Vagina (tissue), 2 donors: ENCODE measurements around the gene MDP1. TPM values are rescaled to one million over a fixed set of nuclear protein-coding genes. Genes with fewer than 3 reads are reported as not detected.
"Not testable (repeated sequence)": the region's sequence is repeated elsewhere in the genome, so short reads cannot be mapped to it uniquely, and the experiment has no call there.

Experiments used
- DNase-seq, 2 donors: peaks; one replicate each; pipeline ENCODE4 v3.0.0-alpha.2; 2017; ENCODE audit errors: extremely low spot score in 2 of 2
- H3K27ac ChIP-seq: fragments of 200-600 bp; sonication (generic); one replicate; pipeline ENCODE4 v1.5.1; 2019
- H3K27me3 ChIP-seq: fragments of 200-600 bp; sonication (generic); one replicate; pipeline ENCODE4 v1.5.1; 2019
- H3K36me3 ChIP-seq, 2 donors: fragments of 200-600 bp; sonication (generic); one replicate each; pipeline ENCODE4 v1.5.1; 2017 to 2019
- H3K4me1 ChIP-seq: fragments of 200-600 bp; sonication (generic); one replicate; pipeline ENCODE4 v1.5.1; 2019
- H3K4me3 ChIP-seq, 2 donors: fragments of 200-600 bp; sonication (generic); 1 replicate in 1 of 2; 2 replicates in 1 of 2; pipeline ENCODE4 v1.5.1; 2016 to 2019
- H3K9me3 ChIP-seq: fragments of 200-600 bp; sonication (generic); one replicate; pipeline ENCODE4 v1.5.1; 2019
- POLR2A ChIP-seq, 2 donors: fragments of 450-650 bp; IDR thresholded peaks; one replicate each; pipeline ENCODE4 v1.6.1; 2017; ENCODE audit warnings: antibody characterized with exemption in 2 of 2, mild to moderate bottlenecking in 2 of 2, moderate library complexity in 2 of 2
- POLR2AphosphoS5 ChIP-seq, 2 donors: sonication (generic); formaldehyde crosslinking; IDR thresholded peaks; one replicate each; pipeline ENCODE4 v1.9.0; 2017; ENCODE audit warnings: antibody characterized with exemption in 2 of 2, mild to moderate bottlenecking in 2 of 2, low read depth in 1 of 2; ENCODE audit not compliant: insufficient read depth in 1 of 2
- intact Hi-C: fragments of 100-400 bp; cut with DNase I; formaldehyde crosslinking; loops from one replicate; pipeline ENCODE4 v1.15.1; 2023
- total RNA-seq: library from RNA; depleted of rRNA; stranded (reverse); fragments of >200 nt; gene quantifications from one replicate; pipeline ENCODE4 v1.2.3, GENCODE V29; 2016
- TF ChIP-seq, protein P1 (sequence below), 3 experiments: fragments of 450-650 bp in 2 of 3; fragments of 200-600 bp in 1 of 3; sonication (generic) in 1 of 3; IDR thresholded peaks; one replicate each; pipeline ENCODE4 v1.5.1; 2017 to 2019; ENCODE audit warnings: antibody characterized with exemption in 3 of 3, mild to moderate bottlenecking in 2 of 3, moderate library complexity in 2 of 3

MDP1 gene
- total RNA-seq, 1 donor from 2014 or later = 32.7 TPM

DNA sequence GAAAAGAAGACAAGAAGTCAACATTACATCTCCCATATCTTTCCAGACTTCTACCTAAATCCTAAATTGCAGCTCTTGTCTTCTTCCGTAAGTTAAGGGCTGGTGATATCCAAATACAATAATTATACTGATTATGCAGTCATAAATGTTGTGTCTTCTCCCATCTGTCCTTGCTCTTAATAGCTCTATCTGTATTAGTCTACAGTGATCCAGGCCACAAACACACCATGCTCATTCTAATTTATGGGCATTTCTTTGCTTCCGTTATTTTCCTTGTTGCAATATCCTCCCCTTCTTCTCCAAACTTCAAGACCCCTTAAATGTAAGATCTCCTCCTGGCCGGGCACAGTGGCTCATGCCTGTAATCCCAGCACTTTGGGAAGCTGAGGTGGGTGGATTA, 3.7 kb upstream of the MDP1 start:
- Histone ChIP-seq H3K4me3 (no peak overlapping the region), H3K27me3 (no peaks in the 10 kb centered on the region), H3K36me3 (no peaks in the 10 kb centered on the region), H3K27ac (no peak overlapping the region), H3K9me3 (no peaks in the 10 kb centered on the region), H3K4me1 (peaks cover 14% of the 10 kb centered on the region)
- no peak for DNase-seq
- no peak for TF ChIP-seq POLR2A (IDR thresholded peaks at IDR 0.05)
- TF ChIP-seq, protein P1, sequence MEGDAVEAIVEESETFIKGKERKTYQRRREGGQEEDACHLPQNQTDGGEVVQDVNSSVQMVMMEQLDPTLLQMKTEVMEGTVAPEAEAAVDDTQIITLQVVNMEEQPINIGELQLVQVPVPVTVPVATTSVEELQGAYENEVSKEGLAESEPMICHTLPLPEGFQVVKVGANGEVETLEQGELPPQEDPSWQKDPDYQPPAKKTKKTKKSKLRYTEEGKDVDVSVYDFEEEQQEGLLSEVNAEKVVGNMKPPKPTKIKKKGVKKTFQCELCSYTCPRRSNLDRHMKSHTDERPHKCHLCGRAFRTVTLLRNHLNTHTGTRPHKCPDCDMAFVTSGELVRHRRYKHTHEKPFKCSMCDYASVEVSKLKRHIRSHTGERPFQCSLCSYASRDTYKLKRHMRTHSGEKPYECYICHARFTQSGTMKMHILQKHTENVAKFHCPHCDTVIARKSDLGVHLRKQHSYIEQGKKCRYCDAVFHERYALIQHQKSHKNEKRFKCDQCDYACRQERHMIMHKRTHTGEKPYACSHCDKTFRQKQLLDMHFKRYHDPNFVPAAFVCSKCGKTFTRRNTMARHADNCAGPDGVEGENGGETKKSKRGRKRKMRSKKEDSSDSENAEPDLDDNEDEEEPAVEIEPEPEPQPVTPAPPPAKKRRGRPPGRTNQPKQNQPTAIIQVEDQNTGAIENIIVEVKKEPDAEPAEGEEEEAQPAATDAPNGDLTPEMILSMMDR (IDR thresholded peaks at IDR 0.05) = no peak
- no peak for TF ChIP-seq POLR2AphosphoS5 (IDR thresholded peaks at IDR 0.05; ENCODE audit: insufficient read depth in 1 of 2, low read depth in 1 of 2)
- intact Hi-C loops = no loop called here

DNA sequence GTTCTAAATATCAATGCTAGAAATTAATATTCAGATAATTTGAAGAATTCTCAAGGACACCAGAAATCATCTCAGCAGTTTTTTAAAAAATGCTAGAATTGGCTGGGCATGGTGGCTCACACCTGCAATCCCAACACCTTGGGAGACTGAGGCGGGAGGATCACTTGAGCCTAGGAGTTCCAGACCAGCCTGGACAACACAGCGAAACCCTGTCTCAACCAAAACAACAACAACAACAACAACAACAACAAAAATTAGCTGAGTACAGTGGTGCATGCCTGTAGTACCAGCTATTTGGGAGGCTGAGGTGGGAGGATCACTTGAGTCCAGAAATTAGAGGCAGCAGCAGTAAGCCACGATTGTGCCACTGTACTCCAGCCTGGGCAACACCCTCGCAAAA, 3.2 kb upstream of the MDP1 start:
- TF ChIP-seq POLR2A (IDR thresholded peaks at IDR 0.05) = no peak
- TF ChIP-seq POLR2AphosphoS5 (IDR thresholded peaks at IDR 0.05; ENCODE audit: insufficient read depth in 1 of 2, low read depth in 1 of 2) = no peak
- TF ChIP-seq, protein P1 (IDR thresholded peaks at IDR 0.05) = no peak
- Histone ChIP-seq H3K4me1 (peaks cover 19% of the 10 kb centered on the region), H3K36me3 (no peaks in the 10 kb centered on the region), H3K27me3 (no peaks in the 10 kb centered on the region), H3K9me3 (no peaks in the 10 kb centered on the region), H3K4me3 (no peak overlapping the region), H3K27ac (no peak overlapping the region)
- intact Hi-C loops = no loop called here
- DNase-seq = no peak

DNA sequence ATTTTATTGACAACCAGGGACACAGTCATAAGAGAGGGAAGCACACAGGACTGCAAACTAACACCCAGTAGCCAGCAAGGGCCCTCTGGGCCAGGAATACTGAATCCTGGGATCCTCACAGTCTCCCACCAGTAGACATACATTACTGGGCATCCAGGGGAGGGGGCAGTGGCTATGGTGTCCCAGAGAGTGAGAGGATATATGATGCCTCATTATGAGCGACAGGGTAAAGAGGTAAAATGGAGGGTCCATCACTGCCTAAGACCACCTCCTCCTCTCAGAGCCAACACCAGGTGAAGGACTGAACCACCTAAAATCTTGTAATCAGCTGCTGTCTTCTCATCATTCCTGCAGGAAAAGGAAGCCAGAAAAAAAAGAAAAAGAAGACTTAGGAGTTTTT, 1.0 kb upstream of the MDP1 start:
- H3K9me3 ChIP-seq, intact Hi-C loops, H3K27me3 ChIP-seq, H3K4me3 ChIP-seq, H3K27ac ChIP-seq, DNase-seq, H3K36me3 ChIP-seq: not testable (repeated sequence)
- peaks cover 31% of the 10 kb centered on the region for H3K4me1 ChIP-seq

DNA sequence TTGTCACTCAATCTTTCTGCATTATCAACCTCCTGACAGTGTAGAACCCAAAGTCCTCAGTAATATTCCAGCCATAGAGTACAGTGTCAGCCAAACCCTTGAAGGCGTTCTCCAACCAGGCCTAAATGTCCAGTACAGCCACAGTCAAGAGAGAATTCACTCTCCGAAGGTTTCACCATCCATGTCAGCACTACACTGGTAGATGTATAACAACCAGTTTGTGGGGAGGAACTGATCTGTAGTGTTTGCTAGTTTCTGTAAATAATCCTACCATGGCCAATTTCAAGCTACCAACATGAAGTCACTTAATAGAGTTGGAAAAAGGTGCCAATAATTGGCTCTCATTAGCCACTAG, 456 bp upstream of the MDP1 start:
- peak overlapping the region; percentile 89 for H3K27ac ChIP-seq
- no peak for DNase-seq
- H3K9me3 ChIP-seq = no peaks in the 10 kb centered on the region
- intact Hi-C loops = no loop called here
- TF ChIP-seq POLR2AphosphoS5 (IDR thresholded peaks at IDR 0.05; ENCODE audit: insufficient read depth in 1 of 2, low read depth in 1 of 2) = no peak
- no peak for TF ChIP-seq POLR2A (IDR thresholded peaks at IDR 0.05)
- TF ChIP-seq, protein P1 (IDR thresholded peaks at IDR 0.05) = no peak
- peak overlapping the region; percentile 66 to 70 for H3K4me3 ChIP-seq
- peaks cover 0 to 2% of the 10 kb centered on the region in 2 donors for H3K36me3 ChIP-seq
- no peaks in the 10 kb centered on the region for H3K27me3 ChIP-seq
- peaks cover 36% of the 10 kb centered on the region for H3K4me1 ChIP-seq

DNA sequence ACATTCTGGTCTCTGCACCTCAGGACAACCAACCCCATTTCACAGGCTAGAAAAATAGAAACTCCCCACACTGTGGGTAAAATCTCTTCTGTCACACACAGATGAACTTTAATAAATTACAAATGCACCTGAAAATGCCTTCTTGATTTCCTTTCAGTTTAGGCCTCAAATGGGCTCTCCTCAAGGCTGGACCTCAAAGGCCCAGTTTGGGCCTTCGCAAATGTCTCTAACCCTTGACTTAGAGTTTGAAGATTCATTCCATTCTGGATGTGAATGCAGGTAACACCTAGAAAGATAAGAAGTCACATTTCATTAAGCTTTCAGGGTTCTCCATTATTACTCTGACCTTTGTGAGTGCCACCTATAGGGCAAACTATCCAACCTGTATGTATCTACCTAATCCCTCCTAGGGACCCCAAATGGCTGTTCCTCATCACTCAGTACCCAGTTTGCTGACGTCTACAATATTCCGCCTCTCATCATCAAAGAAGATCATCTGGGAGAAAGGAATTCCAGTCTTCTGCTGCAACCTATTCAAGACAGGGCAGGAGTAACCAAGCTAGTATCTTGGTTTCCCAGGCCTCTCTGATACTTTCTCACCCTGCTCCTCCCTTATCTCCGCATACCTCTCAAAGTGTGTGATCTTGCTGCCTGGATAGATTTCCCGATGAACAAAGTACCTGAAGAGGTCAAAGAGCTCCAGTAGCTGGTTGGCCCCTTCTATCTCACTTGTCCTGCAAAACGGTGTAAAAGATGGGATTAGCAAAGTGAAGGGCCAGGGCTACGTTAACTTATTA, 1.8 kb downstream of the MDP1 start:
- H3K9me3 ChIP-seq = no peaks in the 10 kb centered on the region
- TF ChIP-seq, protein P1 (IDR thresholded peaks at IDR 0.05) = no peak
- no peak for TF ChIP-seq POLR2AphosphoS5 (IDR thresholded peaks at IDR 0.05; ENCODE audit: insufficient read depth in 1 of 2, low read depth in 1 of 2)
- TF ChIP-seq POLR2A (IDR thresholded peaks at IDR 0.05) = no peak
- no peaks in the 10 kb centered on the region for H3K27me3 ChIP-seq
- DNase-seq = no peak
- H3K4me1 ChIP-seq = peaks cover 45% of the 10 kb centered on the region
- peak overlapping the region; percentile 66 to 76 for H3K4me3 ChIP-seq
- intact Hi-C loops = no loop called here
- H3K36me3 ChIP-seq = peaks cover 4 to 21% of the 10 kb centered on the region in 2 donors
- peak overlapping the region; percentile 89 for H3K27ac ChIP-seq
